Camera-type eye (tissue), 1 donor: ENCODE measurements around the gene OXCT2. TPM values are rescaled to one million over a fixed set of nuclear protein-coding genes. Genes with fewer than 3 reads are reported as not detected.

Source experiments
- total RNA-seq: library from RNA; depleted of rRNA; stranded (reverse); fragments of >200 nt; gene quantifications from one replicate; pipeline ENCODE4 v1.2.3, GENCODE V29; 2014

OXCT2 gene
- total RNA-seq: 0.66 TPM

GRCh38 chr1:39771022-39771532 lies at the start of gene OXCT2:
OXCT2 (minus strand) TSS chr1:39771348; CDS start chr1:39771255, 93 bp downstream.

GRCh38 chr1:39788758-39789570 lies 17.8 kb upstream of the OXCT2 start, which contains the start of gene BMP8B:
BMP8B (minus strand) TSS chr1:39788865; CDS start chr1:39788485, 380 bp downstream.

GRCh38 chr1:39738622-39739366 lies 32.4 kb downstream of the OXCT2 start, which contains the start of gene PPIE:
PPIE (plus strand) TSS chr1:39738882; CDS start chr1:39738901, 19 bp downstream.

Other genes starting within 250 kb of the OXCT2 start
- 127 TPM for gene PABPC4, start 194.6 kb downstream of the OXCT2 start, total RNA-seq
- gene HEYL, start 131.7 kb downstream of the OXCT2 start, total RNA-seq: 16.3 TPM
- 2.8 TPM for gene NT5C1A, start 99.2 kb downstream of the OXCT2 start, total RNA-seq
- 5.7 TPM for gene HPCAL4, start 79.9 kb downstream of the OXCT2 start, total RNA-seq
- 33.5 TPM for gene PPIE, start 32.5 kb downstream of the OXCT2 start, total RNA-seq
- 6.8 TPM for gene BMP8B, start 17.5 kb upstream of the OXCT2 start, total RNA-seq
- 39.6 TPM for gene TRIT1, start 112.2 kb upstream of the OXCT2 start, total RNA-seq
- 11.5 TPM for gene MYCL, start 130.6 kb upstream of the OXCT2 start, total RNA-seq
- gene MFSD2A, start 183.8 kb upstream of the OXCT2 start, total RNA-seq: 3.1 TPM